Measurements from ENCODE around the gene HTRA1.

- TF ChIP-seq CTCF (IDR thresholded peaks at IDR 0.05) (no peak), EZH2phosphoT487 (IDR thresholded peaks at IDR 0.05) (no peak)
Observed at GRCh38 chr10:122450353-122450990, 10.9 kb upstream of the HTRA1 start.

Measured in neural progenitor cell (in vitro differentiated cells).